WTC11 (cell line): ENCODE measurements around the gene CELF4. TPM values are rescaled to one million over a fixed set of nuclear protein-coding genes. Genes with fewer than 3 reads are reported as not detected.

Experiments used
- ATAC-seq: fragments of 200-7000 bp; cut with Tn5 transposase; 2 replicates; pipeline ENCODE4 v1.10.0; 2021; ENCODE audit warnings: mild to moderate bottlenecking, moderate library complexity
- CTCF ChIA-PET: fragments of 300-600 bp; sonication (Branson Sonifier 250); formaldehyde crosslinking; loops from one replicate; lab custom pipeline; 2021; ENCODE audit warnings: antibody characterized with exemption; lab: Charles Lee
- POLR2A ChIA-PET: fragments of 350-600 bp; sonication (Branson Sonifier 250); formaldehyde crosslinking; loops from one replicate; lab custom pipeline; 2021; ENCODE audit warnings: antibody characterized with exemption; lab: Charles Lee
- DNase-seq: peaks from one replicate; pipeline ENCODE4 v3.0.0; 2021; ENCODE audit warnings: low spot score
- H3K27ac Mint-ChIP-seq: 2 replicates; pipeline ENCODE4 v1.8.0; 2021; ENCODE audit warnings: mixed read lengths
- H3K27me3 Mint-ChIP-seq: 2 replicates; pipeline ENCODE4 v1.8.0; 2021; ENCODE audit warnings: low read depth, mild to moderate bottlenecking, moderate library complexity, mixed read lengths
- H3K36me3 Mint-ChIP-seq: 2 replicates; pipeline ENCODE4 v1.8.0; 2021; ENCODE audit warnings: mixed read lengths
- H3K4me1 Mint-ChIP-seq: 2 replicates; pipeline ENCODE4 v1.8.0; 2022; ENCODE audit warnings: mixed read lengths
- H3K4me3 Mint-ChIP-seq: 2 replicates; pipeline ENCODE4 v1.8.0; 2021; ENCODE audit warnings: mild to moderate bottlenecking, moderate library complexity, mixed read lengths
- H3K9me3 Mint-ChIP-seq: 2 replicates; pipeline ENCODE4 v1.8.0; 2021; ENCODE audit warnings: mixed read lengths
- ARID4B ChIP-seq: sonication (generic); formaldehyde crosslinking; IDR thresholded peaks from 2 replicates; pipeline ENCODE4 v1.8.0; 2023; ENCODE audit warnings: missing genetic modification reagents, mild to moderate bottlenecking, borderline replicate concordance
- ATF2 ChIP-seq: sonication (generic); formaldehyde crosslinking; IDR thresholded peaks from 2 replicates; pipeline ENCODE4 v1.8.1; 2022; ENCODE audit warnings: low read depth, missing genetic modification reagents, borderline replicate concordance
- CDX4 ChIP-seq: fragments of 250-450 bp; sonication (Bioruptor Pico); IDR thresholded peaks from 2 replicates; pipeline ENCODE4 v1.9.0; 2021; ENCODE audit warnings: moderate library complexity, mild to moderate bottlenecking, inconsistent platforms, borderline replicate concordance
- CREB1 ChIP-seq: sonication (generic); formaldehyde crosslinking; IDR thresholded peaks from 2 replicates; pipeline ENCODE4 v1.8.0; 2023; ENCODE audit warnings: mild to moderate bottlenecking, missing genetic modification reagents
- CTCF ChIP-seq: fragments of 200-600 bp; IDR thresholded peaks from 2 replicates; pipeline ENCODE4 v1.8.0; 2022; ENCODE audit warnings: antibody characterized with exemption
- E2F5 ChIP-seq: sonication (generic); formaldehyde crosslinking; IDR thresholded peaks from 2 replicates; pipeline ENCODE4 v1.8.1; 2022; ENCODE audit warnings: mild to moderate bottlenecking, moderate library complexity, missing genetic modification reagents
- ETV6 ChIP-seq: sonication (generic); formaldehyde crosslinking; IDR thresholded peaks from 2 replicates; pipeline ENCODE4 v1.8.1; 2022; ENCODE audit warnings: mild to moderate bottlenecking, missing genetic modification reagents
- MXD4 ChIP-seq: fragments of 250-450 bp; sonication (Bioruptor Pico); IDR thresholded peaks from 2 replicates; pipeline ENCODE4 v1.8.0; 2021; ENCODE audit warnings: mild to moderate bottlenecking, moderate library complexity, borderline replicate concordance
- NR2C2 ChIP-seq: sonication (generic); formaldehyde crosslinking; IDR thresholded peaks from 2 replicates; pipeline ENCODE4 v1.8.0; 2022; ENCODE audit warnings: mild to moderate bottlenecking, missing genetic modification reagents
- SOX15 ChIP-seq: fragments of 250-450 bp; sonication (Bioruptor Pico); IDR thresholded peaks from 2 replicates; pipeline ENCODE4 v1.9.0; 2021; ENCODE audit warnings: mild to moderate bottlenecking
- ZNF219 ChIP-seq: sonication (generic); formaldehyde crosslinking; IDR thresholded peaks from 2 replicates; pipeline ENCODE4 v1.8.0; 2023; ENCODE audit warnings: missing genetic modification reagents, mild to moderate bottlenecking, borderline replicate concordance
- ZNF423 ChIP-seq: fragments of 250-450 bp; sonication (Bioruptor Pico); IDR thresholded peaks from 2 replicates; pipeline ENCODE4 v2.1.2; 2022; ENCODE audit warnings: mild to moderate bottlenecking, moderate library complexity
- ZNF512 ChIP-seq: sonication (generic); formaldehyde crosslinking; IDR thresholded peaks from 2 replicates; pipeline ENCODE4 v1.8.1; 2022; ENCODE audit warnings: missing genetic modification reagents, borderline replicate concordance
- ZNF532 ChIP-seq: fragments of 250-450 bp; sonication (Bioruptor Pico); IDR thresholded peaks from 2 replicates; pipeline ENCODE4 v1.9.0; 2021; ENCODE audit warnings: mild to moderate bottlenecking, borderline replicate concordance
- ZNF671 ChIP-seq: fragments of 250-450 bp; sonication (Bioruptor Pico); IDR thresholded peaks from 2 replicates; pipeline ENCODE4 v1.8.0; 2021; ENCODE audit warnings: mild to moderate bottlenecking
- total RNA-seq: library from RNA; stranded (reverse); gene quantifications from 3 replicates; pipeline ENCODE4 v1.2.3, GENCODE V29; 2021

The CELF4 gene
- total RNA-seq, 1 experiment from 2014 or later: 2.9 TPM

GRCh38 chr18:37294951-37295350 lies 270.6 kb downstream of the CELF4 start:
- POLR2A ChIA-PET: no interaction called here
- Mint-ChIP-seq H3K36me3 (no peaks in the 10 kb centered on the region), H3K4me1 (peaks cover 9% of the 10 kb centered on the region), H3K4me3 (no peak overlapping the region), H3K27me3 (peaks cover 2% of the 10 kb centered on the region; the same call in 1 of the 2 replicates), H3K9me3 (no peaks in the 10 kb centered on the region), H3K27ac (no peak overlapping the region)
- TF ChIP-seq ETV6: no peak
- TF ChIP-seq CREB1 (CRISPR knock-in tag): no peak
- no peak for TF ChIP-seq NR2C2 (CRISPR knock-in tag)
- peak; percentile 77 for TF ChIP-seq CTCF
- no peak for TF ChIP-seq ZNF512
- TF ChIP-seq CDX4 (CRISPR knock-in tag): no peak
- TF ChIP-seq ZNF219: no peak
- no peak for TF ChIP-seq ZNF423 (CRISPR knock-in tag)
- TF ChIP-seq MXD4 (CRISPR knock-in tag): no peak
- peak; percentile 91 for DNase-seq
- CTCF ChIA-PET: interaction anchor here (0.9 to 1.9 kb wide), 11 partner anchors 9 to 91 kb away, joined by 3 to 6 read pairs (median 4); no protein-coding TSS in a partner anchor
- ATAC-seq: peak; percentile 96

GRCh38 chr18:37293359-37293758 lies 272.2 kb downstream of the CELF4 start:
- Mint-ChIP-seq H3K4me1 (peaks cover 4% of the 10 kb centered on the region; the same call in 1 of the 2 replicates), H3K4me3 (no peak overlapping the region), H3K36me3 (no peaks in the 10 kb centered on the region), H3K27ac (no peak overlapping the region), H3K27me3 (peaks cover 2% of the 10 kb centered on the region; the same call in 1 of the 2 replicates), H3K9me3 (no peaks in the 10 kb centered on the region)
- DNase-seq (no peak), ATAC-seq (no peak)
- TF ChIP-seq E2F5 (no peak), ATF2 (CRISPR knock-in tag) (no peak)
- ChIA-PET CTCF (no interaction called here), POLR2A (no interaction called here)

- no peaks in the 10 kb centered on the region for H3K36me3 Mint-ChIP-seq
- H3K9me3 Mint-ChIP-seq: no peaks in the 10 kb centered on the region
- no peaks in the 10 kb centered on the region; the same call in 1 of the 2 replicates for H3K27me3 Mint-ChIP-seq
- ChIA-PET CTCF (interaction anchor here (1.0 kb wide), 1 partner anchor 12 kb away, joined by 3 read pairs; no protein-coding TSS in a partner anchor), POLR2A (no interaction called here)
- H3K27ac Mint-ChIP-seq: no peak overlapping the region
- no peak overlapping the region for H3K4me3 Mint-ChIP-seq
- peaks cover 4% of the 10 kb centered on the region; the same call in 1 of the 2 replicates for H3K4me1 Mint-ChIP-seq
- DNase-seq (no peak), ATAC-seq (no peak)
- no peak for TF ChIP-seq ARID4B (CRISPR knock-in tag)
- TF ChIP-seq ZNF671 (CRISPR knock-in tag): no peak
- TF ChIP-seq SOX15 (CRISPR knock-in tag): no peak
- no peak for TF ChIP-seq ZNF532 (CRISPR knock-in tag)
These were observed 276.2 kb downstream of the CELF4 start for GRCh38 chr18:37289423-37289822.
